CD4-positive, alpha-beta T cell treated with Interferon gamma for 1 hour (primary cell): ENCODE measurements around the gene ZNF618.

ENCODE experiments used
- DNase-seq: peaks from one replicate; pipeline ENCODE4 v3.0.0-alpha.2; 2020

Gene ZNF618

GRCh38 chr9:114004221-114004716, 128.2 kb downstream of the ZNF618 start:
- no peak for DNase-seq

- no peak for DNase-seq
Measured at GRCh38 chr9:114005371-114006154, 129.5 kb downstream of the ZNF618 start.

- no peak for DNase-seq
Measured at GRCh38 chr9:114006155-114006550, 130.0 kb downstream of the ZNF618 start.

- no peak for DNase-seq
Measured at GRCh38 chr9:114006931-114007691, 131.0 kb downstream of the ZNF618 start.

- DNase-seq: no peak
Measured at GRCh38 chr9:114007991-114008666, 132.0 kb downstream of the ZNF618 start.

GRCh38 chr9:114008667-114009410, 132.7 kb downstream of the ZNF618 start:
- no peak for DNase-seq

GRCh38 chr9:114011313-114011712, 135.2 kb downstream of the ZNF618 start:
- DNase-seq: no peak

- no peak for DNase-seq
Measured at GRCh38 chr9:114012126-114012525, 136.0 kb downstream of the ZNF618 start.

- no peak for DNase-seq
Measured at GRCh38 chr9:114014044-114014443, 137.9 kb downstream of the ZNF618 start.

- DNase-seq: no peak
Measured at GRCh38 chr9:114015607-114016006, 139.5 kb downstream of the ZNF618 start.

- DNase-seq: no peak
Measured at GRCh38 chr9:114016101-114016500, 140.0 kb downstream of the ZNF618 start.

- no peak for DNase-seq
Measured at GRCh38 chr9:114016629-114017423, 140.7 kb downstream of the ZNF618 start.

GRCh38 chr9:114017741-114018715, 141.9 kb downstream of the ZNF618 start:
- DNase-seq: no peak

GRCh38 chr9:114021578-114021977, 145.5 kb downstream of the ZNF618 start:
- no peak for DNase-seq

GRCh38 chr9:114023961-114024360, 147.9 kb downstream of the ZNF618 start:
- DNase-seq: no peak

GRCh38 chr9:114025196-114025753, 149.2 kb downstream of the ZNF618 start:
- no peak for DNase-seq

GRCh38 chr9:114025760-114026159, 149.7 kb downstream of the ZNF618 start:
- DNase-seq: no peak

- no peak for DNase-seq
Measured at GRCh38 chr9:114026335-114026734, 150.2 kb downstream of the ZNF618 start.

- no peak for DNase-seq
Measured at GRCh38 chr9:114027159-114027862, 151.2 kb downstream of the ZNF618 start.
